Retinal pigment epithelial cell (primary cell): Measurements from ENCODE around the gene CBX6.

Experiments used
- DNase-seq: peaks from one replicate; pipeline ENCODE4 v3.0.0-alpha.2; 2010; ENCODE audit warnings: low read depth
- H3K4me3 ChIP-seq: 2 replicates; pipeline ENCODE4 v1.5.1; 2011; ENCODE audit warnings: mild to moderate bottlenecking, low read length, control low read depth, moderate library complexity
- CTCF ChIP-seq: conservative IDR thresholded peaks from 2 replicates; pipeline ENCODE4 v1.5.1; 2011; ENCODE audit warnings: low read depth, low read length, control low read depth, inconsistent platforms

The CBX6 gene

GRCh38 chr22:38826801-38827200, 45.2 kb downstream of the CBX6 start:
- TF ChIP-seq CTCF, result no peak
- DNase-seq, result no peak
- H3K4me3 ChIP-seq, result no peak overlapping the region

GRCh38 chr22:38826386-38826785, 45.6 kb downstream of the CBX6 start:
- H3K4me3 ChIP-seq, result no peak overlapping the region
- DNase-seq, result no peak
- TF ChIP-seq CTCF, result no peak

DNA sequence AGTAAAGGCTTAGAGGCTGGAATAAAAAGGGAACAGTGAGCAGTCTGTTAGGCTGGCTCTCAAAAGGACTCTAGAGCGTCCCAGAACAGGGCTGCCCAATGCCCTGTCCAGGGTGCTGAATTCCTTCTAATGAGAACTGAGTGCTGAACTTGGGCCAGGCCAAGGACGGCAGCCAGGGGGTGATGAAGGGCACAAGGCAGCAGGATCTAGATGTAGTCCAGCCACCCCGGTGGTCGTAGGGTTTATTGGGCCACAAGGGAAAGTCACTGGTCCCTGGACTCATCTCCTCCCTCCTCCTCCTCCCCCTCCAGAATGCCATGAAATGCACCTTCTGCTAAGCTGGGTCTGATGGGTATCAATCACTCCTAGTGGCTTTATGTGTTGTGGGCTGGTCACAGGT, 47.4 kb downstream of the CBX6 start:
- TF ChIP-seq CTCF, result peak; percentile 76
- no peak overlapping the region for H3K4me3 ChIP-seq
- DNase-seq, result peak; percentile 35

- TF ChIP-seq CTCF, result no peak
- no peak overlapping the region for H3K4me3 ChIP-seq
- DNase-seq, result no peak
These were observed 48.4 kb downstream of the CBX6 start for GRCh38 chr22:38823637-38824036.

GRCh38 chr22:38823076-38823475, 48.9 kb downstream of the CBX6 start:
- no peak for TF ChIP-seq CTCF
- H3K4me3 ChIP-seq, result no peak overlapping the region
- DNase-seq, result no peak

DNA sequence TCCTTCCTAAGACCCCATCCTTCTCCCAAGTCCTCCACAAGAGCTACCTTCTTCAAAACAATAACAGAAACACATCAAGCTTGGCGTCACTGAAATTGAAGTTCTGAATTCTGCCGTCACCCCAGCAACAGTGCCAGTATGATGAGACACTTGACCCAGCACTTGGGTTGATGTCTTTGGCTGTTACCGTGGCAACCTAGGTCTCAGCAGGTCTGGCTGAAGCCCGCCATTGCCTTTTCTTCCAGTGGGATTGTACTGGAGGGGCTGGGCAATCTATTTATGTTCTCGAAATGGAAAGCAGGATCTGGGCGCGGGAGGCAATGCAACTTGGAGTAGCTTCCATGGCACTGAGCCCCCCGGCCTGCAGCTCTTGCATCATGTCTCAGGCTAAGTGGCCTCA, 52.0 kb downstream of the CBX6 start:
- H3K4me3 ChIP-seq, result no peak overlapping the region
- TF ChIP-seq CTCF, result no peak
- no peak for DNase-seq

DNA sequence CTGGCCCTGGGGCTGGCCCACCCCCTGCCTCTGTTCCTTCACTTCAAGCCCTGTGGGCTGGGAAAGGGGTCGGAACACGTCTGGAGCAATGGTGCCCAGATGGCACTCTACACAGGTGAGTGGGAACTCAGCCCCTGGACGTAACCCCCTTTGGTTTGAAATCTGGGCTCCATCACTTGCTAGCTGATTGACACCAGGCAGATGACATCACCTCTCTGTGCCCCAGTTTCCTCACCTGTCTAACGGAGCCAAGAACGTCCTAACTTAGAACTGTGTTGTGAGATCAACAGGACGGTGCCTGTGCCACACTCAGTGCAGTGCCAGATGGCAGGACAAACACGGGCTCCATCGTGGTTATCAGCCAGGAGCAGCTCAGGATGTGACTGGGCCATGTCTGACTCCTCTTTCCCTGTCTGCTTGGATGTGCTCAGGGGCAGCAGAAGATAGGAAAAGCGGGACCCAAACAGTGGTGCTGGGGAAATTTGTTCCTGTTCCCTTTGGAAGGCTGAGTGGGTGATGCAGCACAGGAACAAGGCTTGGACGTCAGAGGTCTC, 52.6 kb downstream of the CBX6 start:
- no peak for TF ChIP-seq CTCF
- no peak for DNase-seq
- H3K4me3 ChIP-seq, result no peak overlapping the region
